22Rv1 (cell line): Measurements from ENCODE around the gene KHDC4.

Experiments
- CTCF ChIP-seq: fragments of 450-650 bp; IDR thresholded peaks from 2 replicates; pipeline ENCODE4 v1.5.1; 2017; ENCODE audit warnings: mild to moderate bottlenecking
- ZFX ChIP-seq: fragments of 450-650 bp; IDR thresholded peaks from 2 replicates; pipeline ENCODE4 v1.6.1; 2017; ENCODE audit warnings: antibody characterized with exemption, borderline replicate concordance

- TF ChIP-seq CTCF (no peak), ZFX (no peak)
Measured at GRCh38 chr1:155971910-155972809, 37.9 kb upstream of the KHDC4 start.
